ENCODE results near the gene PARP3. TPM values are rescaled to one million over a fixed set of nuclear protein-coding genes. Genes with fewer than 3 reads are reported as not detected.
A peak's percentile ranks its signal among the peaks of the same experiment; 100 is the strongest.
"Not testable (repeated sequence)": the region's sequence is repeated elsewhere in the genome, so short reads cannot be mapped to it uniquely, and the experiment has no call there.

PARP3 gene
- total RNA-seq, 3 donors from 2014 or later (not counting 1 experiment from before 2014, with no cell fraction given): 4.6 to 7.4 (median 5.6) TPM

DNA sequence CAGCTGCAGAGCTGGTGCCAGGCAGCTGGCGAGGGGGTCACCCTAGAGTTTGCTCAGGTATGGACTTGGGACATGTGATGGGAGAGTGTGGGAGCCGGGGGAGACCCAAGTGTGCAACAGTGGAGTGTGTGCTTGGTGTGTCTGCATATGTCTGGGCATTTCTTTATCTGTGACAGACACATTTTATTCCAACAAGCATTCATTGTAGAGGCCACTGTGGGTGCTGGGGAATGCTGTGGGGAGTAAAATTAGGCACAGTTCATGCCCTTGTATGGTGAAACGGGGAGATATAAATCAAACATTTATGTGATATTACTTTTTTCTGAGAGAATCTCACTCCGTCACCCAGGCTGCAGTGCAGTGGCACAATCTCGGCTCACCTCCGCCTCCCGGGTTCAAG is 45.4 kb downstream of the PARP3 start:
- Histone ChIP-seq H3K4me3 (ENCODE audit: low read length) (no peak overlapping the region), H3K4me1 (ENCODE audit: control insufficient read depth, insufficient read depth, low read length) (peaks cover 13% of the 10 kb centered on the region), H3K9me3 (ENCODE audit: control insufficient read depth, insufficient read depth, low read length) (no peaks in the 10 kb centered on the region), H3K27me3 (ENCODE audit: control insufficient read depth, insufficient read depth, low read length) (no peaks in the 10 kb centered on the region), H3K27ac (ENCODE audit: low read length) (no peak overlapping the region), H3K36me3 (ENCODE audit: control insufficient read depth, insufficient read depth, low read length) (peaks cover 3% of the 10 kb centered on the region)
- no peaks in the 10 kb centered on the region for H3K27me3 Mint-ChIP-seq (ENCODE audit: low read depth in 2 of 2)
- intact Hi-C loops (cut with micrococcal nuclease): no loop called here
- no peak overlapping the region for H3K4me3 Mint-ChIP-seq
- no peak for ATAC-seq
- H3K4me1 Mint-ChIP-seq: peaks cover 13 to 28% of the 10 kb centered on the region in 2 donors
- no peaks in the 10 kb centered on the region for H3K9me3 Mint-ChIP-seq
- no peak for DNase-seq
- H3K27ac Mint-ChIP-seq: peak overlapping the region in 1 of 2 donors; percentile 46
- 95% methylated on average over 7 of the region's 7 CpGs for whole genome bisulfite sequencing (ENCODE audit: insufficient coverage)
- TF ChIP-seq, protein P1, sequence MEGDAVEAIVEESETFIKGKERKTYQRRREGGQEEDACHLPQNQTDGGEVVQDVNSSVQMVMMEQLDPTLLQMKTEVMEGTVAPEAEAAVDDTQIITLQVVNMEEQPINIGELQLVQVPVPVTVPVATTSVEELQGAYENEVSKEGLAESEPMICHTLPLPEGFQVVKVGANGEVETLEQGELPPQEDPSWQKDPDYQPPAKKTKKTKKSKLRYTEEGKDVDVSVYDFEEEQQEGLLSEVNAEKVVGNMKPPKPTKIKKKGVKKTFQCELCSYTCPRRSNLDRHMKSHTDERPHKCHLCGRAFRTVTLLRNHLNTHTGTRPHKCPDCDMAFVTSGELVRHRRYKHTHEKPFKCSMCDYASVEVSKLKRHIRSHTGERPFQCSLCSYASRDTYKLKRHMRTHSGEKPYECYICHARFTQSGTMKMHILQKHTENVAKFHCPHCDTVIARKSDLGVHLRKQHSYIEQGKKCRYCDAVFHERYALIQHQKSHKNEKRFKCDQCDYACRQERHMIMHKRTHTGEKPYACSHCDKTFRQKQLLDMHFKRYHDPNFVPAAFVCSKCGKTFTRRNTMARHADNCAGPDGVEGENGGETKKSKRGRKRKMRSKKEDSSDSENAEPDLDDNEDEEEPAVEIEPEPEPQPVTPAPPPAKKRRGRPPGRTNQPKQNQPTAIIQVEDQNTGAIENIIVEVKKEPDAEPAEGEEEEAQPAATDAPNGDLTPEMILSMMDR (IDR thresholded peaks at IDR 0.05): no peak
- no peaks in the 10 kb centered on the region for H3K36me3 Mint-ChIP-seq

- H3K36me3 Mint-ChIP-seq: no peaks in the 10 kb centered on the region
- intact Hi-C loops (cut with micrococcal nuclease): no loop called here
- H3K27me3 Mint-ChIP-seq (ENCODE audit: low read depth in 2 of 2): no peaks in the 10 kb centered on the region
- ATAC-seq: no peak
- peaks cover 8 to 22% of the 10 kb centered on the region in 2 donors for H3K4me1 Mint-ChIP-seq
- no peaks in the 10 kb centered on the region for H3K9me3 Mint-ChIP-seq
- Histone ChIP-seq H3K4me1 (ENCODE audit: control insufficient read depth, insufficient read depth, low read length) (peaks cover 6% of the 10 kb centered on the region), H3K9me3 (ENCODE audit: control insufficient read depth, insufficient read depth, low read length) (no peaks in the 10 kb centered on the region), H3K36me3 (ENCODE audit: control insufficient read depth, insufficient read depth, low read length) (peaks cover 9% of the 10 kb centered on the region), H3K4me3 (ENCODE audit: low read length) (no peak overlapping the region), H3K27ac (ENCODE audit: low read length) (no peak overlapping the region), H3K27me3 (ENCODE audit: control insufficient read depth, insufficient read depth, low read length) (no peaks in the 10 kb centered on the region)
- TF ChIP-seq, protein P1 (IDR thresholded peaks at IDR 0.05): no peak
- H3K4me3 Mint-ChIP-seq: no peak overlapping the region
- peak overlapping the region in 1 of 2 donors; percentile 46 for H3K27ac Mint-ChIP-seq
- DNase-seq: no peak
- 82% methylated on average over 15 of the region's 15 CpGs for WGBS (ENCODE audit: insufficient coverage)
Measured at GRCh38 chr3:51988286-51989146, 46.4 kb downstream of the PARP3 start.

GRCh38 chr3:51990501-51990971 is 48.4 kb downstream of the PARP3 start:
- H3K4me3 ChIP-seq (ENCODE audit: low read length); H3K27me3 ChIP-seq (ENCODE audit: control insufficient read depth, insufficient read depth, low read length); H3K9me3 Mint-ChIP-seq; intact Hi-C loops (cut with micrococcal nuclease); H3K36me3 Mint-ChIP-seq; ATAC-seq; DNase-seq; H3K27me3 Mint-ChIP-seq (ENCODE audit: low read depth in 2 of 2); H3K9me3 ChIP-seq (ENCODE audit: control insufficient read depth, insufficient read depth, low read length); H3K27ac Mint-ChIP-seq; H3K4me3 Mint-ChIP-seq; H3K27ac ChIP-seq (ENCODE audit: low read length): not testable (repeated sequence)
- Histone ChIP-seq H3K4me1 (ENCODE audit: control insufficient read depth, insufficient read depth, low read length) (peaks cover 16% of the 10 kb centered on the region), H3K36me3 (ENCODE audit: control insufficient read depth, insufficient read depth, low read length) (peaks cover 22% of the 10 kb centered on the region)
- 96% methylated on average over 36 of the region's 38 CpGs for WGBS (ENCODE audit: insufficient coverage)
- peaks cover 19 to 37% of the 10 kb centered on the region in 2 donors for H3K4me1 Mint-ChIP-seq

GRCh38 chr3:51992017-51992682 is 50.0 kb downstream of the PARP3 start:
- no peak overlapping the region for H3K4me3 Mint-ChIP-seq
- no peak overlapping the region for H3K27ac Mint-ChIP-seq
- H3K27ac ChIP-seq (ENCODE audit: low read length): no peak overlapping the region

DNA sequence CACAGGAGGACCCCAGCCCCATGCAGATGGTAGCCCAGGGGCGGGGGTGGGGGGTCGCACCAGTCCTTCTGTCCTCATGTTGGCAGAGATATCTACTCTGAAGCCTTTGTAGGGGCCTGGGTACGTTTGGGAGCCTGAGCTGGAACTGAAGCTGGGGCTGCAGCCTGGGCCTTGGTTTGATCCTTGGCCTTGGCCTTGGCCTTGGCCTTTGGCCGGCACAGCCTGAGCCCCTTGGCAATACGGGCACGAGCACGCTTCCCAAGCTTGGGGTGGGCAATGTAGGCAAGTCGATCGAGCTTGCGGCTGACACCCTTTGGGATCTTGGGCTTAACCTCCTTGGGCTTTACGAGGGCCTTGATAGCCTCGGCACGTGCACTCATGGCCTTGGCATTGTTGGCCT is 51.5 kb downstream of the PARP3 start:
- H3K4me3 ChIP-seq (ENCODE audit: low read length); H3K27ac ChIP-seq (ENCODE audit: low read length); H3K9me3 Mint-ChIP-seq; H3K27me3 ChIP-seq (ENCODE audit: control insufficient read depth, insufficient read depth, low read length); ATAC-seq; H3K36me3 Mint-ChIP-seq; H3K4me3 Mint-ChIP-seq; H3K9me3 ChIP-seq (ENCODE audit: control insufficient read depth, insufficient read depth, low read length); DNase-seq; H3K27me3 Mint-ChIP-seq (ENCODE audit: low read depth in 2 of 2): not testable (repeated sequence)
- peaks cover 23 to 37% of the 10 kb centered on the region in 2 donors for H3K4me1 Mint-ChIP-seq
- Histone ChIP-seq H3K4me1 (ENCODE audit: control insufficient read depth, insufficient read depth, low read length) (peaks cover 20% of the 10 kb centered on the region), H3K36me3 (ENCODE audit: control insufficient read depth, insufficient read depth, low read length) (peaks cover 22% of the 10 kb centered on the region)
- WGBS (ENCODE audit: insufficient coverage): 80% methylated on average over 4 of the region's 13 CpGs
- H3K27ac Mint-ChIP-seq: peak overlapping the region; percentile 98 to 100
- intact Hi-C loops (cut with micrococcal nuclease): loop anchor here (2.0 kb wide), 1 partner anchor 19 kb away; the partner anchor contains the start of genes ABHD14A and ABHD14B

More at GRCh38 chr3:51992017-51992682, 50.0 kb downstream of the PARP3 start:
- intact Hi-C loops (cut with micrococcal nuclease): no loop called here
- H3K36me3 ChIP-seq (ENCODE audit: control insufficient read depth, insufficient read depth, low read length): peaks cover 22% of the 10 kb centered on the region
- H3K4me3 ChIP-seq (ENCODE audit: low read length): no peak overlapping the region
- 98% methylated on average over 3 of the region's 3 CpGs for WGBS (ENCODE audit: insufficient coverage)
- Mint-ChIP-seq H3K36me3 (no peaks in the 10 kb centered on the region), H3K27me3 (ENCODE audit: low read depth in 2 of 2) (no peaks in the 10 kb centered on the region), H3K9me3 (no peaks in the 10 kb centered on the region), H3K4me1 (peaks cover 23 to 42% of the 10 kb centered on the region in 2 donors)
- H3K9me3 ChIP-seq (ENCODE audit: control insufficient read depth, insufficient read depth, low read length): no peaks in the 10 kb centered on the region
- no peak for ATAC-seq
- TF ChIP-seq, protein P1 (IDR thresholded peaks at IDR 0.05): no peak
- H3K4me1 ChIP-seq (ENCODE audit: control insufficient read depth, insufficient read depth, low read length): peaks cover 20% of the 10 kb centered on the region
- DNase-seq: no peak
- H3K27me3 ChIP-seq (ENCODE audit: control insufficient read depth, insufficient read depth, low read length): no peaks in the 10 kb centered on the region
